Gastrocnemius medialis (tissue), 4 donors: ENCODE measurements around the gene RGS11.

ENCODE experiments used
- POLR2A ChIP-seq, 2 donors: fragments of 450-650 bp; IDR thresholded peaks; one replicate each; pipeline ENCODE4 v1.6.1; 2017; ENCODE audit warnings: antibody characterized with exemption in 2 of 2, mild to moderate bottlenecking in 2 of 2, moderate library complexity in 2 of 2
- TF ChIP-seq, protein P1 (sequence below), 5 experiments: fragments of 450-650 bp in 3 of 5; fragments of 200-600 bp in 2 of 5; sonication (generic) in 2 of 5; IDR thresholded peaks in 4 of 5; conservative IDR thresholded peaks in 1 of 5; 1 replicate in 4 of 5; 2 replicates in 1 of 5; pipeline ENCODE4 v1.5.1; 2016 to 2019; ENCODE audit warnings: antibody characterized with exemption in 5 of 5, mild to moderate bottlenecking in 3 of 5, moderate library complexity in 3 of 5

DNA sequence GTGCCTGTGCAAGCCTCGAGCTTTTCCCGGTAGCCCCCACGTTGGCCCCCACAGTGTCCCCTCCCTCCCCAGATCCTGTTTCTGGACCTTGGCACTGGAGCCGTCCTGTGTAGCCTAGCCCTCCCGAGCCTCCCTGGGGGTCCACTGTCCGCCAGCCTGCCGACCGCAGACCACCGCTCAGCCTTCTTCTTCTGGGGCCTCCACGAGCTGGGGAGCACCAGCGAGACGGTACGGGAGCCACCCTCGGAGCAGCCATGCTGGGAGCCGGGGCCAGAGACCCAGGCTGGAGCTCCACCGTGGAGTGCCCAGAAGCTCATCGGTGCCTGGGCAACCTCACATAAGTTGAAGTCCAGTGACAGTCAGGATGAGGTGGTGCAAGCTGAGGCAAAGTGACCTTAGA, 11.8 kb downstream of the RGS11 start:
- TF ChIP-seq, protein P1, sequence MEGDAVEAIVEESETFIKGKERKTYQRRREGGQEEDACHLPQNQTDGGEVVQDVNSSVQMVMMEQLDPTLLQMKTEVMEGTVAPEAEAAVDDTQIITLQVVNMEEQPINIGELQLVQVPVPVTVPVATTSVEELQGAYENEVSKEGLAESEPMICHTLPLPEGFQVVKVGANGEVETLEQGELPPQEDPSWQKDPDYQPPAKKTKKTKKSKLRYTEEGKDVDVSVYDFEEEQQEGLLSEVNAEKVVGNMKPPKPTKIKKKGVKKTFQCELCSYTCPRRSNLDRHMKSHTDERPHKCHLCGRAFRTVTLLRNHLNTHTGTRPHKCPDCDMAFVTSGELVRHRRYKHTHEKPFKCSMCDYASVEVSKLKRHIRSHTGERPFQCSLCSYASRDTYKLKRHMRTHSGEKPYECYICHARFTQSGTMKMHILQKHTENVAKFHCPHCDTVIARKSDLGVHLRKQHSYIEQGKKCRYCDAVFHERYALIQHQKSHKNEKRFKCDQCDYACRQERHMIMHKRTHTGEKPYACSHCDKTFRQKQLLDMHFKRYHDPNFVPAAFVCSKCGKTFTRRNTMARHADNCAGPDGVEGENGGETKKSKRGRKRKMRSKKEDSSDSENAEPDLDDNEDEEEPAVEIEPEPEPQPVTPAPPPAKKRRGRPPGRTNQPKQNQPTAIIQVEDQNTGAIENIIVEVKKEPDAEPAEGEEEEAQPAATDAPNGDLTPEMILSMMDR (IDR thresholded peaks at IDR 0.05 in 4 of 5, conservative IDR thresholded peaks at IDR 0.05 in 1 of 5), result no peak
- TF ChIP-seq POLR2A (IDR thresholded peaks at IDR 0.05), result no peak
